Central memory CD4-positive, alpha-beta T cell (primary cell): ENCODE results near the gene SCNM1.

ENCODE experiments used
- DNase-seq: peaks from one replicate; pipeline ENCODE4 v3.0.0; 2022
- total RNA-seq, 3 experiments: gene quantifications; one replicate each; lab custom pipeline; 2026; lab: John Stamatoyannopoulos, UW

The SCNM1 gene, protein sequence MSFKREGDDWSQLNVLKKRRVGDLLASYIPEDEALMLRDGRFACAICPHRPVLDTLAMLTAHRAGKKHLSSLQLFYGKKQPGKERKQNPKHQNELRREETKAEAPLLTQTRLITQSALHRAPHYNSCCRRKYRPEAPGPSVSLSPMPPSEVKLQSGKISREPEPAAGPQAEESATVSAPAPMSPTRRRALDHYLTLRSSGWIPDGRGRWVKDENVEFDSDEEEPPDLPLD
- total RNA-seq = 23.5 to 43.5 (median 30.8) reads per million in 3 experiments

- peak; percentile 98 for DNase-seq
Observed at GRCh38 chr1:151165738-151166504, at the start of gene SCNM1, which contains the start of gene LYSMD1. Gene SCNM1 (plus strand): TSS chr1:151166144. CDS start chr1:151166153, 9 bp downstream. Gene LYSMD1 (minus strand): TSS chr1:151165902. CDS start chr1:151165258, 644 bp downstream.

- no peak for DNase-seq
Observed at GRCh38 chr1:151124763-151125403, 41.1 kb upstream of the SCNM1 start.

DNA sequence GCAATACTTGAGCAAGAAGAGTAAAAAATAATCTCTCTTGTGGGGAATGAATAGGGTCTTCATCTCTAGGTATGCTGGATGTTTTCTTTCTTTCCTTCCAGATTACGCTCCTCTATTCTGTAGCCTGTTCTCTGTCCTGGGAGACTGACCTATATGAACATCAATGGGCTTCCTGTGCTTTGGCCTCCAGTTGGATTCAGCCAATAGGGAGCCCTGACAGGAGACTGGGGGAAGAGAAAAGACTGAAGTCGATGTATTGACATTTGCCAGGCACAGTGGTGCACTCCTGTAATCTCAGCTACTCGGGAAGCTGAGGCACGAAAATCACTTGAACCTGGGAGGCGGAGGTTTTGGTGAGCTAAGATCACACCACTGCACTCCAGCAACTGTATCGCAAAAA is 37.1 kb upstream of the SCNM1 start:
- DNase-seq = no peak

DNA sequence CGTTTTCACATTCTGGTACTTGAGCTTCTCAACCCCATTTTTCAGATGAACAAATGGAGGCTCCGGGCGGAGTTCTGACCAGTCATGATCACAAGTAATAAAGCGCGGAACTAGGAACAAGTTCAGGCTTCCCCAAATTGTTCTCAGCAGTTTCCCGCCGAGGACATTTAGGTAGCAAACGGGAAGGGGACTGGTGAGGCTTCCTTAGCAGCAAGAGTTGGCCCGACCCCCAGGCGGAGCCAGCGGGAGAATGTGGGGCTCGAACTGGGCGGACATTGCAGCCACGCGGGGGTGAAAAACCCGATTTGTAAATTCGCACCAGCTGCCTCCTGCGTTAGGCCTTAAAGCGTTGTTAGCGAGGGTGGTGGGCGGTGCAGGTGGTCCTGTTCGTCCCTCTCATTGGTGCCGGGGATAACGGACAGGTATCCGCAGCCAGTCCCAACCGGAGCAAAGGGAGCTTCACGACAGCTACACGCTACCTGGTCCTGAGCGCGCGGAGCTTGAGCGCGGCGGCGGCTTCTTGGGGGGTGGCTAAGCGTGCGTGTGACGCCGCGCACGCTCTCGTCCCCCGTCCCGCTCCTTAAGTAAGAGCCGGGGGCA is 34.9 kb upstream of the SCNM1 start:
- peak; percentile 74 for DNase-seq

DNA sequence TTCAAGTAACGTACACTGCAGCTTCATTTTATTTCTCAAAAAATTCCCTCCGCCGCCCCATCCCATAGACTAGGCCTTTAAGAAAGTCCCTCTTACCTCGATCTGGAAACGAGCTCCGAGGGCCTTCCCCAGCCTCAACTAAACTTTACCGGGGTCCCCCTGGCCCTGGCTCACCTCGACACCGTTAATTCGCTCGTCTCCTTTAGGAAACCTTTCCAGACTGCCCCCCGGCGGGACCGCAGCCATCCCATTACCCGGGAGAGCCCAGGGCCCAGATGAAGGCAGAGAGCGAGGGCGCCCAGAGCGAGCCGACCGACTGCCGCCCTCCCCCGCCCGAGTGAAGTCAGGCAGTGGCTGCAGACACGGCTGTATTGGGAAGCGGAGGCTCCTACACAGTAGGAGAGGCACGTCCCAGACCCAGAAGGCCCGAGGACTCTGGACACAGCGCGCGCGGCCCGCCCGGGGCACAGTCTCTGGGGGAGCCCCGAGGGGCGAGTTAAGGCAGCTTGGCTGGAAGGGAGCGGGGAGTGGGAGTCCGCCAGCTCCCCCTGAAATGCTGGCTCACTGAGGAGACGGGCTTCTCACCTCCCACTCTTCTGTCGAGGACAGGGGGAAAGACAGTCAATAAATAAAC is 34.1 kb upstream of the SCNM1 start:
- no peak for DNase-seq

- DNase-seq = no peak
Observed at GRCh38 chr1:151132335-151133017, 33.5 kb upstream of the SCNM1 start.

GRCh38 chr1:151133018-151133806 is 32.7 kb upstream of the SCNM1 start:
- no peak for DNase-seq

DNA sequence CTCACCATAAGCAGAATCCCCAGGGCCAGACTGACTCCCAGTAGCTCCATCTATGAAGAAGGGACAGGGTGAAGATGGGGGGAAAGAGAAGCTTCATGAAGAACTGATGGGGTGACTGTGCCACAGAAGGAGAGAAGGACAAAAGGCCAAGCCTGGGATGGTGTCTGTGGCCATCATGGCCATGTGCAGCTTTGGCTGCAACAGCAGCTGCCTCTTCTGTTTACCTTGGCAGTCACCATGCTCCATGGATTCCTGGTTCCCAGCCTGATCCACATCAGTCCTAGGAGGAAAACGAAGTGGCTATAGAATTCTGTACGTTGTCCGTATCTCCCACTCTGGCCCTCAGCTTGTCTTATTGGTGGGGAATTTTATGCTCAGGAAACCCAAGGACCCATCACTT is 31.5 kb upstream of the SCNM1 start:
- DNase-seq = no peak

GRCh38 chr1:151134991-151135390 is 31.0 kb upstream of the SCNM1 start:
- DNase-seq = no peak

- no peak for DNase-seq
Observed at GRCh38 chr1:151135433-151136385, 30.2 kb upstream of the SCNM1 start.

DNA sequence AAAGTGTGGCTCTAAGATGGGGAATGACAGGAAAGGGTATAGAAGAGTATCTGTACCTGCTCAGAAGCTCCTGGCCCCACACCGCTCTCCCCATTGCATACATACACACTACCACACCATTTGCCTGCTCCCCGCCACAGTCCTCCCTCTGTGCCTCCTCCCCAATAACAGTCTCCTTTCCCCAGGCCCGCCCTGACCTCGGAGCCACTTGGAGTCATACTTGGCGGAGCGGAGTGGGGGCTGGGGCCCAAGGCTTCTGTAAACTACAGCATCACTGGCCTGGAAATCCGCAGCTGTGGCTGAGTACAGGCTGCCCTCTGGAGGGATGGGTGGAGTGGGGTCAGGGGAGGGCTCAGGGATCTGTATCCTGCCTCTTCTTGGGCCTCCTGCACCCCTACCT is 28.2 kb upstream of the SCNM1 start:
- no peak for DNase-seq

- no peak for DNase-seq
Observed at GRCh38 chr1:151142411-151143056, 23.4 kb upstream of the SCNM1 start.

DNA sequence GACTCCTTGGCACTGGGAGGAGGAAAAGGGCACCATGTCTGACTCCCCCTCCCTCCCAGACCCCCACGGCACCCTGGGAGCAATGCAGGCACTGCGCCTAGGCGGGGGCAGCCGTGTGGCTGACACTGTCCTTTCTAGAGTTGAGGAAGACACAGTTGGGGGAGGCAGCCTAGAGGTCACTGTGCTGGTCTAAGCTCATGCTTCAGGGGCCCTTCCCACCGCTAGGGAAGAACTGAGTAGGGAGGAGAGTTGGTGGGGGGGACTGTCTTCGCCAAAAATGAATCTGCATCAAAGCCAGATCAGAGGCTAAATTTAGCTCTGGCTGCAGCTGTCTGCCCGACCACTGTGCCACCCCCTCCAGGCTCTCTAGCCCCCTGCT is 22.9 kb upstream of the SCNM1 start:
- no peak for DNase-seq

DNA sequence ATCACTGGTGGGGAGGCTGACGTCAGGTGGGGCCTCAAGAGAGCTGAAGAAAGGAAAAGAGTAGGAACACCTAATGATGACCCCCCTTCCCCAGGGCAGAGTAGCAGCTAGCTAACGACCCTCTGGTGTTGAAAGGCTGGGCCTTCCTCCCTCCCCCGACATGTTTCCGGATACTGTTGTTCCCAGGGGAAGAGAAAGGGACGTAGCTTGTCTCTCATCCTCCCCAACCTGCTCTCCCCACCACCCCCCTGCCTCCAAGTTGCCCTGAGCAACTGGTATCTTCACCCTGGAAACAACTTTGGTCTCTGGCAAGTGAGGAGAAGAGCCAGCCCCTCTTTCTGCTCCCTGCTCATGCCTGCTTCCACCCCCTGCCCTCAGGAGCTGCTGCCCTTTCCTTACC is 22.0 kb upstream of the SCNM1 start:
- DNase-seq = no peak

GRCh38 chr1:151144474-151145303 is 21.3 kb upstream of the SCNM1 start:
- no peak for DNase-seq

GRCh38 chr1:151145304-151146071 is 20.5 kb upstream of the SCNM1 start:
- no peak for DNase-seq

- DNase-seq = no peak
Observed at GRCh38 chr1:151146072-151146411, 19.9 kb upstream of the SCNM1 start.
